Measurements from ENCODE around the gene DENND2D.

DNA sequence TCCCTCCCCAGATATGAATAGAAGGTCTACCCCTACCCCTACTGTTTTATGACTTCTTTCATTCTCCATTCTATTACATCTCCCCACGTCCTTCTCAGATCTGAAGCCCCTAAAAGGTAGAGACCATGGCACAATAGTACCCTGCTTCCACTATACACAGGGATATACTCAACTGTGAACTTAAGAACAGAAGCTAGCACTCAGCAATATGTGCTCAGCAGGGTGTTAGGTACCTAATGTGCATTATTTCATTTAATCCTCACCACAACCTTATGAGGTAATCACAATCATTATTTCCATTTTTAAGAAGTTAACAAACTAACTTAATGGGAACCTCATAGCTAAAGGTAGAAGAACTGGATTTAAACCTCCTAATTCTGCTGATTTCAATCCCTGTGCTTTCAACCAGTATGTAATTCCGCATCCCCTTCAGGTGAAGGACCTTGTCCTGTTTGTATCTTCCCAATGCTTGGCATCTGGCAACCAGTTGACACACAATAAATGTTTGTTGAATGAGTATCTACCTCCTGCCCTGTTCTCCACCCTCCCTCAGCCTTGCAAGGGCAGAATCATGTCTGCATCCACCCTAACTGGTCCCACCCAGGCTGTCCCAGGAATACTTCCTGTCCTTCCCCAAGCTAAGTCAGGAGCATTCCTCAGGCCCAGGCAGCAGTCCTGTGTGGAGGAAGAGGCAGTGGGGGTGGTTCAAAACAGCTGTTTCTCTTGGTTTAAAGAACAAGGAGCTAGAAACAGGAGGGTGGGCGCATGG is 6.5 kb downstream of the DENND2D start:
- TF ChIP-seq EZH2 (IDR thresholded peaks at IDR 0.05; ENCODE audit: borderline replicate concordance, low read length) = no peak
- TF ChIP-seq, protein P1, sequence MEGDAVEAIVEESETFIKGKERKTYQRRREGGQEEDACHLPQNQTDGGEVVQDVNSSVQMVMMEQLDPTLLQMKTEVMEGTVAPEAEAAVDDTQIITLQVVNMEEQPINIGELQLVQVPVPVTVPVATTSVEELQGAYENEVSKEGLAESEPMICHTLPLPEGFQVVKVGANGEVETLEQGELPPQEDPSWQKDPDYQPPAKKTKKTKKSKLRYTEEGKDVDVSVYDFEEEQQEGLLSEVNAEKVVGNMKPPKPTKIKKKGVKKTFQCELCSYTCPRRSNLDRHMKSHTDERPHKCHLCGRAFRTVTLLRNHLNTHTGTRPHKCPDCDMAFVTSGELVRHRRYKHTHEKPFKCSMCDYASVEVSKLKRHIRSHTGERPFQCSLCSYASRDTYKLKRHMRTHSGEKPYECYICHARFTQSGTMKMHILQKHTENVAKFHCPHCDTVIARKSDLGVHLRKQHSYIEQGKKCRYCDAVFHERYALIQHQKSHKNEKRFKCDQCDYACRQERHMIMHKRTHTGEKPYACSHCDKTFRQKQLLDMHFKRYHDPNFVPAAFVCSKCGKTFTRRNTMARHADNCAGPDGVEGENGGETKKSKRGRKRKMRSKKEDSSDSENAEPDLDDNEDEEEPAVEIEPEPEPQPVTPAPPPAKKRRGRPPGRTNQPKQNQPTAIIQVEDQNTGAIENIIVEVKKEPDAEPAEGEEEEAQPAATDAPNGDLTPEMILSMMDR (IDR thresholded peaks at IDR 0.05; ENCODE audit: low read length) = no peak

Data from OCI-LY1 (cell line).